AG04450 (cell line): Measurements from ENCODE around the gene CYP3A7. TPM values are rescaled to one million over a fixed set of nuclear protein-coding genes. Genes with fewer than 3 reads are reported as not detected.

Source experiments
- CTCF ChIA-PET: fragments of 300-600, 350-600 bp; formaldehyde crosslinking; extraction: SDS; loops from one replicate; lab custom pipeline; 2022; ENCODE audit warnings: antibody characterized with exemption, inconsistent platforms; lab: Charles Lee
- POLR2A ChIA-PET: fragments of 350-600 bp; formaldehyde crosslinking; extraction: SDS; loops from one replicate; lab custom pipeline; 2021; ENCODE audit warnings: antibody characterized with exemption, inconsistent platforms; lab: Yijun Ruan, JAX
- DNase-seq: peaks from one replicate; pipeline ENCODE4 v3.0.0-alpha.2; 2011; ENCODE audit warnings: low read depth, low spot score
- H3K27ac ChIP-seq: one replicate; pipeline ENCODE4 v1.5.1; 2012; ENCODE audit warnings: low read depth, low read length, control low read depth
- H3K27me3 ChIP-seq: one replicate; pipeline ENCODE4 v1.6.0; 2012; ENCODE audit warnings: low read length; ENCODE audit not compliant: control insufficient read depth, insufficient read depth
- H3K4me3 ChIP-seq: 2 replicates; pipeline ENCODE4 v1.5.1; 2011; ENCODE audit warnings: mild to moderate bottlenecking, low read depth, low read length, control low read depth
- H3K9me3 ChIP-seq: 2 replicates; pipeline ENCODE4 v1.5.1; 2012; ENCODE audit warnings: low read length; ENCODE audit not compliant: control insufficient read depth, insufficient read depth
- polyA plus RNA-seq: library from polyadenylated mRNA; depleted of rRNA; stranded (reverse); fragments of >200 nt; gene quantifications from 2 replicates; pipeline ENCODE4 v1.2.3, GENCODE V29; 2011
- TF ChIP-seq, protein P1 (sequence below): IDR thresholded peaks from 2 replicates; pipeline ENCODE4 v1.5.1; 2011; ENCODE audit warnings: low read depth, low read length, control low read depth, inconsistent platforms

The CYP3A7 gene
- polyA plus RNA-seq, 1 experiment: 0.17 TPM

GRCh38 chr7:99685129-99685758 is 49.8 kb downstream of the CYP3A7 start:
- TF ChIP-seq, protein P1, sequence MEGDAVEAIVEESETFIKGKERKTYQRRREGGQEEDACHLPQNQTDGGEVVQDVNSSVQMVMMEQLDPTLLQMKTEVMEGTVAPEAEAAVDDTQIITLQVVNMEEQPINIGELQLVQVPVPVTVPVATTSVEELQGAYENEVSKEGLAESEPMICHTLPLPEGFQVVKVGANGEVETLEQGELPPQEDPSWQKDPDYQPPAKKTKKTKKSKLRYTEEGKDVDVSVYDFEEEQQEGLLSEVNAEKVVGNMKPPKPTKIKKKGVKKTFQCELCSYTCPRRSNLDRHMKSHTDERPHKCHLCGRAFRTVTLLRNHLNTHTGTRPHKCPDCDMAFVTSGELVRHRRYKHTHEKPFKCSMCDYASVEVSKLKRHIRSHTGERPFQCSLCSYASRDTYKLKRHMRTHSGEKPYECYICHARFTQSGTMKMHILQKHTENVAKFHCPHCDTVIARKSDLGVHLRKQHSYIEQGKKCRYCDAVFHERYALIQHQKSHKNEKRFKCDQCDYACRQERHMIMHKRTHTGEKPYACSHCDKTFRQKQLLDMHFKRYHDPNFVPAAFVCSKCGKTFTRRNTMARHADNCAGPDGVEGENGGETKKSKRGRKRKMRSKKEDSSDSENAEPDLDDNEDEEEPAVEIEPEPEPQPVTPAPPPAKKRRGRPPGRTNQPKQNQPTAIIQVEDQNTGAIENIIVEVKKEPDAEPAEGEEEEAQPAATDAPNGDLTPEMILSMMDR: no peak
- ChIA-PET POLR2A (no interaction called here), CTCF (no interaction called here)
- H3K27ac ChIP-seq: no peak overlapping the region
- DNase-seq: no peak
- no peaks in the 10 kb centered on the region for H3K27me3 ChIP-seq
- no peak overlapping the region for H3K4me3 ChIP-seq
- no peaks in the 10 kb centered on the region for H3K9me3 ChIP-seq

- CTCF ChIA-PET: no interaction called here
- Histone ChIP-seq H3K4me3 (no peak within 1 kb of the TSS), H3K9me3 (no peaks in the 10 kb centered on the region), H3K27ac (no peak within 1 kb of the TSS), H3K27me3 (no peaks in the 10 kb centered on the region)
- no peak for DNase-seq
- POLR2A ChIA-PET: no interaction called here
- TF ChIP-seq, protein P1: no peak
These were observed 55.4 kb downstream of the CYP3A7 start, which contains the start of gene CYP3A5 for GRCh38 chr7:99679400-99680191. TSS of gene CYP3A5 (minus strand) at chr7:99679996. CDS start at chr7:99679896, 100 bp downstream.

DNA sequence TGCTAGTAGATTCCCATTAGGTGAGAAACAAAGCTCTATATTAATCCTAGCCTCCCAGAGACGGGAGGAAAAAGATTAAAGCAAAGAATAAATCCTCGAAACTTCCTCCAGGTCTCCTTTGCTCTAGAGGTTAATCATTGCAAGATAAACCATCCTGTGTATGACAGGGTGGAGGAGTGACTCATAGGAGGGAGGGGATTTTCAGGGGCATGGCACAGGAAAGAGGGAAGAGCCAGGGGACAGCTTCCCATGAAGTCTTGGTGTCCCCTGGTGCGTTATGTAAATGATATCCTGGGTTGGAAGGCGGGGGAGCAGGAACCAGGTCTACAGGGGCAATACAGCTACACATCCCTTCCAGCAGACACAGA is 56.0 kb downstream of the CYP3A7 start:
- TF ChIP-seq, protein P1: no peak
- H3K27ac ChIP-seq: no peak overlapping the region
- H3K4me3 ChIP-seq: no peak overlapping the region
- POLR2A ChIA-PET: no interaction called here
- H3K9me3 ChIP-seq: no peaks in the 10 kb centered on the region
- no peaks in the 10 kb centered on the region for H3K27me3 ChIP-seq
- DNase-seq: no peak
- CTCF ChIA-PET: no interaction called here

DNA sequence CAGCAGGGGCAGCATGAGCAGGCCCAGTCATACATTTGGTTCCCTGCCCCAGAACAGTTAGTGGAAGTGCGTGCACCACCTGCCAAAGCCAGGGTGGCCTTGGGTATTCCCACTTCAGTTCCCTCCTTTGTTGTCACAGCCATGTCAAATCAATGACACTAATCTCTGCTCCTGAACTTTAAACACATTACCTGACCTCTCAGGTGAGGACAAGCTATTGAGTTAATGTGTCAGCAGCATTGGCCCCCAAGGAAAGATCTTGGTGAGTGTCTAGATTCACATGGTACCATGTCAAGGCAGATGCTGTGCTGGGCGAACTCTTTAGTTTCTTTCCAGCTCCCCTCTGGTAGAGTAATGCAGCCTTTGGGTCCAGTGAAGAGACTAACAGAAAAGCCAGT is 57.3 kb downstream of the CYP3A7 start:
- ChIA-PET CTCF (no interaction called here), POLR2A (no interaction called here)
- Histone ChIP-seq H3K27me3 (no peaks in the 10 kb centered on the region), H3K9me3 (no peaks in the 10 kb centered on the region), H3K27ac (no peak overlapping the region), H3K4me3 (no peak overlapping the region)
- TF ChIP-seq, protein P1: no peak
- DNase-seq: no peak

GRCh38 chr7:99677013-99677647 is 57.9 kb downstream of the CYP3A7 start:
- Histone ChIP-seq H3K4me3 (no peak overlapping the region), H3K27ac (no peak overlapping the region), H3K27me3 (no peaks in the 10 kb centered on the region), H3K9me3 (no peaks in the 10 kb centered on the region)
- DNase-seq: no peak
- ChIA-PET CTCF (no interaction called here), POLR2A (no interaction called here)
- TF ChIP-seq, protein P1: no peak
